ENCODE results near the gene GTF2A1. TPM values are rescaled to one million over a fixed set of nuclear protein-coding genes. Genes with fewer than 3 reads are reported as not detected.

The GTF2A1 gene
- 30.2 TPM for polyA plus RNA-seq (2013, experiment 1 of 2)
- polyA plus RNA-seq (2013, experiment 2 of 2), result 30.9 TPM

DNA sequence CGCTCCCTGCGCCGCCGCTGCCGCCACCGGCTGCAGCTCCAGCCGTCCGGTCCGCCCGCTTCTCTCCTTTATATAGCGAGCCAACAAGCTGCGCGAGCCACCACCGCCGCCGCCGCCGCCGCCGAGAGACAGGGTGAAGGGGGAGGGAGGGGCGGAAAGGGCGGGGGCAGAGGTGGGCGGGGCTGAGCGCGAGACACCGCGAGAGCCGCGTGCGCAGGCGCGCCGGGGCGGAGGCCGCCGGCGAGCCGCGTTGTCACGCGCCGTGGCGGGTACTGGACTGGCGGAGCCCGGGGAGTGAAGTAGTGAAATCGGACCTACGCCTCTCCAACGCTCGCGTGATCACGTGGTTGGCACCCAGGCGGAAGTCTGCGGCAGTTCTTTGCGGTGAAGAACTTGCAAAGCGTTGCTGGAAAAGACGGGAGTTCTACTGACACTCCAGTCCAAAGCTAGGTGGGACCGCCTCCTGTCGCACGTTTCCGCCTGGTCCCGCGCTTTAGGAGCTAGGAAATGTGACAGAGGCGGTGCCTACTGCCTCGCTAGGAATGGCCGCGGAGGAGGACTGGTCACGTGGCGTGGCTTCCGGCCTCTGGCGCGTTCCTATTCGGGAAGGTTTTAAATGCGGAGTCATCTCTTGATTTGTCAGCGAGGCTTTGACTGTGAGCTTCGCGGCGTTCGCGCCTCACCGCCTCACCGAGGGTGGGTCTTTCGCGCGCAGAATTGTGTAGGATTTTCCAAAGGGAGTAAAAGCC, at the start of gene GTF2A1:
GTF2A1 (minus strand) TSS at position 130 of the 749 bp plus-strand sequence. CDS start 441 bp downstream, outside the sequence.
- Histone ChIP-seq H3K56ac (ENCODE audit: low read length) (peak within 1 kb of the TSS; percentile 97), H3K9ac (ENCODE audit: low read length) (peak within 1 kb of the TSS; percentile 99), H3K36me3 (ENCODE audit: control insufficient read depth, insufficient read depth, low read length) (no peaks in the 10 kb centered on the region), H3K4me2 (ENCODE audit: low read length) (peak within 1 kb of the TSS; percentile 76), H3K18ac (ENCODE audit: low read length) (peak within 1 kb of the TSS; percentile 100), H3K27ac (ENCODE audit: low read depth, low read length) (peak within 1 kb of the TSS; percentile 95), H3K4me1 (ENCODE audit: control insufficient read depth, low read depth, low read length) (no peaks in the 10 kb centered on the region), H3K4ac (ENCODE audit: low read depth, low read length) (peak within 1 kb of the TSS; percentile 95), H2BK15ac (replicated peaks; ENCODE audit: low read depth) (peak within 1 kb of the TSS; percentile 25), H4K5ac (ENCODE audit: low read length) (peak within 1 kb of the TSS; percentile 94), H3K23ac (ENCODE audit: low read length) (no peak within 1 kb of the TSS), H2BK120ac (ENCODE audit: low read depth, low read length) (peak within 1 kb of the TSS; percentile 79), H2BK5ac (ENCODE audit: low read length) (peak within 1 kb of the TSS; percentile 94), H4K8ac (ENCODE audit: low read depth, low read length) (peak within 1 kb of the TSS; percentile 65), H3K79me1 (ENCODE audit: low read length) (peaks cover 5% of the 10 kb centered on the region), H2AK5ac (ENCODE audit: low read length) (peak within 1 kb of the TSS; percentile 62), H3K27me3 (ENCODE audit: insufficient read depth, low read length, poor library complexity) (no peaks in the 10 kb centered on the region), H3K79me2 (ENCODE audit: control insufficient read depth, insufficient read depth, low read length) (peaks cover 19% of the 10 kb centered on the region), H3K4me3 (ENCODE audit: low read length) (peak within 1 kb of the TSS; percentile 98)
- DNase-seq, result peak; percentile 98
- no CpG with 5 or more reads among the region's 84 CpGs for WGBS (ENCODE audit: extremely low coverage, insufficient coverage, low lambda C conversion rate)

DNA sequence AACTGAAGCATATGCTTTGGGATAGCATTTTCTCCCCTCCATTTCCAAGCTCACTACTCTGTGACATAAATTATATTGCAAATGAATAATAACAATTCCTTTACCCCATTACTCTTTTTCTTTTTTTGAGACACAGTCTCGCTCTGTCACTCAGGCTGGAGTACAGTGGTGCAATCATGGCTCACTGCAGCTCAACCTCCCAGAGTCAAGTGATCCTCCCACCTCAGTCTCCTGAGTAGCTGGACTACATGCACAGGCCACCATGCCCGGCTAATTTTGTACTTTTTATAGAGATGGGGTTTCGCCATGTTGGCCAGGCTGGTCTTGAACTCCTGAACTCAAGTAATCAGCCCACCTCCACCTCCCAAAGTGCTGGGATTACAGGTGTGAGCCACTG, 49.2 kb upstream of the GTF2A1 start:
- WGBS (ENCODE audit: extremely low coverage, insufficient coverage, low lambda C conversion rate), result no CpG with 5 or more reads among the region's 3 CpGs
- no peak overlapping the region for H3K4me3 ChIP-seq (ENCODE audit: low read length)

GRCh38 chr14:81269100-81269978, 48.6 kb upstream of the GTF2A1 start:
- DNase-seq, result peak; percentile 85
- peaks cover 2% of the 10 kb centered on the region for H3K79me1 ChIP-seq (ENCODE audit: low read length)
- no peak overlapping the region for H4K8ac ChIP-seq (ENCODE audit: low read depth, low read length)
- H3K9ac ChIP-seq (ENCODE audit: low read length), result no peak overlapping the region
- H3K56ac ChIP-seq (ENCODE audit: low read length), result no peak overlapping the region
- H3K4me2 ChIP-seq (ENCODE audit: low read length), result no peak overlapping the region
- H3K23ac ChIP-seq (ENCODE audit: low read length), result no peak overlapping the region
- no peaks in the 10 kb centered on the region for H3K79me2 ChIP-seq (ENCODE audit: control insufficient read depth, insufficient read depth, low read length)
- no peaks in the 10 kb centered on the region for H3K36me3 ChIP-seq (ENCODE audit: control insufficient read depth, insufficient read depth, low read length)
- no peak overlapping the region for H2AK5ac ChIP-seq (ENCODE audit: low read length)
- H2BK120ac ChIP-seq (ENCODE audit: low read depth, low read length), result no peak overlapping the region
- H3K4me3 ChIP-seq (ENCODE audit: low read length), result no peak overlapping the region
- no peak overlapping the region for H2BK5ac ChIP-seq (ENCODE audit: low read length)
- peak overlapping the region; percentile 36 for H3K4ac ChIP-seq (ENCODE audit: low read depth, low read length)
- no peak overlapping the region for H4K5ac ChIP-seq (ENCODE audit: low read length)
- no peak overlapping the region for H3K27ac ChIP-seq (ENCODE audit: low read depth, low read length)
- H2BK15ac ChIP-seq (replicated peaks; ENCODE audit: low read depth), result peak overlapping the region; percentile 45
- no peak overlapping the region for H3K18ac ChIP-seq (ENCODE audit: low read length)
- WGBS (ENCODE audit: extremely low coverage, insufficient coverage, low lambda C conversion rate), result no CpG with 5 or more reads among the region's 7 CpGs
- no peaks in the 10 kb centered on the region for H3K27me3 ChIP-seq (ENCODE audit: insufficient read depth, low read length, poor library complexity)
- peaks cover 3% of the 10 kb centered on the region for H3K4me1 ChIP-seq (ENCODE audit: control insufficient read depth, low read depth, low read length)

More for the DNA sequence above, 49.2 kb upstream of the GTF2A1 start:
- H3K79me1 ChIP-seq (ENCODE audit: low read length), result peaks cover 2% of the 10 kb centered on the region
- no peak overlapping the region for H4K8ac ChIP-seq (ENCODE audit: low read depth, low read length)
- peak overlapping the region; percentile 36 for H3K4ac ChIP-seq (ENCODE audit: low read depth, low read length)
- no peaks in the 10 kb centered on the region for H3K36me3 ChIP-seq (ENCODE audit: control insufficient read depth, insufficient read depth, low read length)
- no peaks in the 10 kb centered on the region for H3K27me3 ChIP-seq (ENCODE audit: insufficient read depth, low read length, poor library complexity)
- H3K18ac ChIP-seq (ENCODE audit: low read length), result no peak overlapping the region
- H3K27ac ChIP-seq (ENCODE audit: low read depth, low read length), result no peak overlapping the region
- H3K4me1 ChIP-seq (ENCODE audit: control insufficient read depth, low read depth, low read length), result peaks cover 3% of the 10 kb centered on the region
- no peak overlapping the region for H3K56ac ChIP-seq (ENCODE audit: low read length)
- no peak for DNase-seq
- no peak overlapping the region for H2BK5ac ChIP-seq (ENCODE audit: low read length)
- H3K79me2 ChIP-seq (ENCODE audit: control insufficient read depth, insufficient read depth, low read length), result no peaks in the 10 kb centered on the region
- no peak overlapping the region for H3K23ac ChIP-seq (ENCODE audit: low read length)
- no peak overlapping the region for H3K9ac ChIP-seq (ENCODE audit: low read length)
- no peak overlapping the region for H2AK5ac ChIP-seq (ENCODE audit: low read length)
- H3K4me2 ChIP-seq (ENCODE audit: low read length), result no peak overlapping the region
- no peak overlapping the region for H2BK15ac ChIP-seq (replicated peaks; ENCODE audit: low read depth)
- no peak overlapping the region for H4K5ac ChIP-seq (ENCODE audit: low read length)
- H2BK120ac ChIP-seq (ENCODE audit: low read depth, low read length), result no peak overlapping the region

DNA sequence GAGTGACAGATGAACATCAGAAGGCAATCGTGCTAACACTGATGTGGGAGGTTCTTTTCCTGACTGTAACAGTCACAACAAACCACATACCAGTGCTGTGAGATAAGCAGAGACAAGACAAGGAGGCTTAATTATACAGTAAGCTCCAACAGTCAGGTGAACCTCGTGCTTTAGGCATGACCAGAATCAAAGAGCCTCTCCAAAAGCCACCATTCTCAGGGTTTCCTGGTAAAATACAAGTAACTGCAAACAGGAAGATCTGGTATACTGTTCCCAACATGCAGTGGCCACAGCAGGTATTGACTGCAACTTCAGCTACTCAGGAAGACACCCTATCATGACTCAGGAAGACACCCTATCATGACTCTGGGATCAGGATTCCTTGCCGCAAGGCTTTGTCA, 47.3 kb upstream of the GTF2A1 start:
- no peak overlapping the region for H3K4me3 ChIP-seq (ENCODE audit: low read length)
- H4K8ac ChIP-seq (ENCODE audit: low read depth, low read length), result no peak overlapping the region
- H3K27me3 ChIP-seq (ENCODE audit: insufficient read depth, low read length, poor library complexity), result no peaks in the 10 kb centered on the region
- no peak overlapping the region for H2BK120ac ChIP-seq (ENCODE audit: low read depth, low read length)
- no peaks in the 10 kb centered on the region for H3K79me2 ChIP-seq (ENCODE audit: control insufficient read depth, insufficient read depth, low read length)
- H3K4me2 ChIP-seq (ENCODE audit: low read length), result no peak overlapping the region
- peak overlapping the region; percentile 77 for H3K18ac ChIP-seq (ENCODE audit: low read length)
- no peak overlapping the region for H3K56ac ChIP-seq (ENCODE audit: low read length)
- H2BK5ac ChIP-seq (ENCODE audit: low read length), result no peak overlapping the region
- H3K4me1 ChIP-seq (ENCODE audit: control insufficient read depth, low read depth, low read length), result peaks cover 3% of the 10 kb centered on the region
- H2BK15ac ChIP-seq (replicated peaks; ENCODE audit: low read depth), result no peak overlapping the region
- no peaks in the 10 kb centered on the region for H3K36me3 ChIP-seq (ENCODE audit: control insufficient read depth, insufficient read depth, low read length)
- H3K4ac ChIP-seq (ENCODE audit: low read depth, low read length), result no peak overlapping the region
- peak overlapping the region; percentile 38 for H3K27ac ChIP-seq (ENCODE audit: low read depth, low read length)
- H2AK5ac ChIP-seq (ENCODE audit: low read length), result no peak overlapping the region
- WGBS (ENCODE audit: extremely low coverage, insufficient coverage, low lambda C conversion rate), result no CpG with 5 or more reads among the region's 3 CpGs
- no peaks in the 10 kb centered on the region for H3K79me1 ChIP-seq (ENCODE audit: low read length)
- no peak overlapping the region for H3K9ac ChIP-seq (ENCODE audit: low read length)
- DNase-seq, result peak; percentile 93
- H3K23ac ChIP-seq (ENCODE audit: low read length), result no peak overlapping the region
- H4K5ac ChIP-seq (ENCODE audit: low read length), result no peak overlapping the region

- Histone ChIP-seq H3K79me1 (ENCODE audit: low read length) (no peaks in the 10 kb centered on the region), H3K36me3 (ENCODE audit: control insufficient read depth, insufficient read depth, low read length) (no peaks in the 10 kb centered on the region), H3K27me3 (ENCODE audit: insufficient read depth, low read length, poor library complexity) (no peaks in the 10 kb centered on the region), H3K4ac (ENCODE audit: low read depth, low read length) (no peak overlapping the region), H3K79me2 (ENCODE audit: control insufficient read depth, insufficient read depth, low read length) (no peaks in the 10 kb centered on the region), H3K4me1 (ENCODE audit: control insufficient read depth, low read depth, low read length) (peaks cover 3% of the 10 kb centered on the region), H3K27ac (ENCODE audit: low read depth, low read length) (no peak overlapping the region), H3K18ac (ENCODE audit: low read length) (no peak overlapping the region), H3K9ac (ENCODE audit: low read length) (no peak overlapping the region), H2AK5ac (ENCODE audit: low read length) (no peak overlapping the region), H2BK15ac (replicated peaks; ENCODE audit: low read depth) (no peak overlapping the region), H4K5ac (ENCODE audit: low read length) (no peak overlapping the region), H3K4me3 (ENCODE audit: low read length) (no peak overlapping the region), H3K23ac (ENCODE audit: low read length) (no peak overlapping the region), H3K4me2 (ENCODE audit: low read length) (no peak overlapping the region), H3K56ac (ENCODE audit: low read length) (no peak overlapping the region), H4K8ac (ENCODE audit: low read depth, low read length) (no peak overlapping the region), H2BK120ac (ENCODE audit: low read depth, low read length) (no peak overlapping the region), H2BK5ac (ENCODE audit: low read length) (no peak overlapping the region)
- no peak for DNase-seq
- no CpG with 5 or more reads among the region's 3 CpGs for WGBS (ENCODE audit: extremely low coverage, insufficient coverage, low lambda C conversion rate)
These were observed 44.9 kb upstream of the GTF2A1 start for GRCh38 chr14:81265636-81266169.
